GM19395 (cell line): ENCODE data around the gene LCN9.
"Not testable (repeated sequence)": the region's sequence is repeated elsewhere in the genome, so short reads cannot be mapped to it uniquely, and the experiment has no call there.

Experiments used
- ATAC-seq: cut with Tn5 transposase; IDR thresholded peaks from one replicate; pipeline ENCODE4 v1.9.1; 2021; ENCODE audit warnings: mild to moderate bottlenecking, moderate library complexity; ENCODE audit not compliant: unreplicated experiment

LCN9 gene

GRCh38 chr9:135644631-135645218 is 18.4 kb upstream of the LCN9 start:
- ATAC-seq = no peak

DNA sequence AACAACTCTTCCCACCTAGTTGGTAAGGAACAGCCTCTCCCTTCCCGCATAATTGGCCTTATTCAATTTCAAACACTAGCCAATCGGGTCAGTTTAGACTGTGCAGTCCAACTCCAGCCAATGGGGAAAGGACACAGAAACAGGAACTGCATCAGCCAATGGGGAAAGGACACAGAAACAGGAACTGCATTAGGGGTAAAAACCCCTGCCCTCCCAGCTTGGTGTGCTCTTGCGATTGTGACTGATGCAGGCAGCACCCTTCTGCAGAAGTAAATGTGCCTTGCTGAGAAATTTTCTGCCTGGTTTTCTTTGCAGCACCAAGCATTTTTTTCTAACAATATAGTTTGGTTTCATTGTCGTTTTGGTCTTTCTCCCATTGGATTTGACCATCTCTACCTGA is 15.2 kb upstream of the LCN9 start:
- no peak for ATAC-seq

DNA sequence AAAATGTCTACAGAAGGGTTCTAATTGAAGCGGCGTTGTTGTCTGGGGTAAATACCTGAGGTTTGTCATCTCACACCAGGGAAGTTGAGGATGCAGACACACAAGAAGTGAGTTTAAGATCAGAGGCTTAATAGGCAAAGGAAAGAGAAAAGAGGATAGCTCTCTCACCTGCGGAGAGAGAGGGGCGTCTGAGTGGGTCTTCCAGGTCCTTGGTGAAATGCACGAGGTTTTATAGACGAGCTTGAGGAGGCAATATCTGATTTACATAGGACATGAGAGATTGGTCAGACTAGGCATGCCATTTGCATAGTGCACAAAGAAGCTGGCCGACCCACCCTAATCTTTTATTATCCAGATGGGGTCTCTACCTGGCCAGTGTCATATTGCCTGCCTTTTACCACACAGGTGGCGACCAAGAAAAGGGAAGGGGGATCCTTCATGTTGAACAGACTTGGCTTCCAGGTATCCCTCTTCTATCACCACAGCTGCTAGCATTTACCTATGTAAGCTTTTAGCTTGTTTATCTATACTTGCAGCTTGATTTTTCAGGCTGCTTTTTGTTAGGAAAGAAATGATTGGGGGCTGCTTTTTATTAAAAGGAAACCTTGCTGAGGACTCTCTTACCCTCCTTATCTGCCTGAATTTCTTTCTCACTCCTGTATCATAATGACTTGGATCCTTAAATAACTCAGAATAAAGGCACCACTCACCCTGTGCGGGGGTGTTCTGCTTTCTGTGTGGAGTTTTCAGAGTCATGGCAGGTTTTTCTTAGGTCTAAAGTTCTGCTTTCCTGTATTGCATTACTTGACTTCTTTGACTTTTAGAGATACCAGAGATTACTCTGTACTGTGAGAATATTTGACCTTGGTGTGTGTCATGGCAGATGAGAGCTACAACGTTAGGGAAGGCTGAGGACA is 14.4 kb upstream of the LCN9 start:
- no peak for ATAC-seq

DNA sequence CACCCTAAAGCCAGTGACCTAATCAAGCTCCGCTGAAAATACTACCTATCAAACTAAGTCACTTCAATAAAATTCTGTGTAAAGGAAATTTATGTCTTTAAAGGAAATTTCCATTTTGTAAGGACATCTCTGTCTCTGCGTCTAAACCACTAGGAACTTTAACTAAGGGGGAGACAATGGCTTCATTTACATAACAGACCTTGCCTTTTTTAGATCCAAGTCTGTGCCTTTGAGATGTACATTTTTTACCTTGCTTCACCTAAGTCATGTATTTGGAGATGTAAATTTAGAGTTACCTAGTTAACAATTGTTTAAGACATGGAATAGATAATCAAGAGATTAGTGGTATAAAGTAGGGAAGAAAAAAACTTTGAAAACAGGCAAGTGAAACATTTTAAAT is 13.6 kb upstream of the LCN9 start:
- ATAC-seq = no peak

DNA sequence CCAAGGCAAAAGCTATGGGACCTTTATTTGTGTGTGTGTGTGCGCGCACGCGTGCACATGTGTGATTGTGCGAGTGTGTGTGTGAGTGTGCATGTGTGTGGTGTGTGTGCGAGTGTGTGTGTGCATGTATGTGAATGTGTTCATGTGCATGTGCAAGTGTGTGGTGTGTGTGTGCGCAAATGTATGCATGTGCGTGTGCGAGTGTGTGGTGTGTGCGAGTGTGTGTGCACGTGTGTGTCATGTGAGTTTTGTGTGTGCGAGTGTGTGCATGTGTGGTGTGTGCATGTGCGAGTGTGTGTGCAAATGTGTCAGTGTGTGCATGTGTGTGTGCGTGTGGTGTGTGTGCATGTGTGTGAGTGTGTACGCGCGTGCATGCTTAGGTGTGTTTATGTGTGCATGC is 12.7 kb upstream of the LCN9 start:
- ATAC-seq = no peak

- no peak for ATAC-seq
These were observed 7.8 kb upstream of the LCN9 start for GRCh38 chr9:135655317-135655716.

DNA sequence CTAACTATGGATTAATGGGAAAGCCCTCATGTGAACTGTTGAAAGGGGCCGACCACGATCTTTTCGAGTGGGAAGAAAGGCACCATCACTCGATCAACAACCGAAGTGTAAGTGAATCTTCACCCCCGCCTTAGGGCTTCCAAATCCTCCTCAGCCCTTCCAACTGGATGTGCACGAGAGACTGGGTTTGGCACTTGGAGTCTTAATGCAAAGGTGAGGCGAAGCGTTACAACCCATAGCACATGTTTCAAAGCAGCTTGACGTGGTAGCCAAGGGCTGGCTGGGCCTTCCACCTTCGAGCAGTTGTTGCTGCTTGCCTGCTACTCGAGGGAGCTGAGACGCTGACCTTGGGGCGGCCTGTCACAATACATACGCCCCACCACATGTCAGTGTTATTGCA is 5.7 kb upstream of the LCN9 start:
- no peak for ATAC-seq

GRCh38 chr9:135659252-135659651 is 3.9 kb upstream of the LCN9 start:
- no peak for ATAC-seq

DNA sequence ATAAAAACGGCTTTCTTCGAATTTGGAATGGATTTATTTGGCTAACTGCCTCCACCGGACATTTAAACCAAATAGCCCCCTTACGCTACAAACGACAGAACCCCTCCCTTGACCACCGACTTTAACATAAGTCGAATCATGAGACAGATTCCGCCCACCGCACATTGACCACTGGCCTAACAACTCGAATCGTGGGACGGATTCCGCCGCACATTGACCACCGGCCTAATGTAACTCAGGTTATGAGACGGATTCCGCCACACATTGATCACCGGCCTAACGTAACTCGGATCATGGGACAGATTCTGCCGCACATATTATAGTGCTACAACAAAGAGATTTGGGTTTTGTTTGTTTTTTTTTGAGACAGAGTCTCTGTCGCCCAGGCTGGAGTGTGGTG is 2.7 kb upstream of the LCN9 start:
- ATAC-seq = no peak

- ATAC-seq = no peak
These were observed 1.1 kb upstream of the LCN9 start for GRCh38 chr9:135661816-135662560.

- ATAC-seq = no peak
These were observed 302 bp downstream of the LCN9 start for GRCh38 chr9:135663451-135663770.

GRCh38 chr9:135663857-135664256 is 748 bp downstream of the LCN9 start:
- ATAC-seq = no peak

- no peak for ATAC-seq
These were observed 1.2 kb downstream of the LCN9 start for GRCh38 chr9:135664266-135664665.

GRCh38 chr9:135664801-135665794 is 2.0 kb downstream of the LCN9 start:
- no peak for ATAC-seq

GRCh38 chr9:135665795-135666189 is 2.7 kb downstream of the LCN9 start:
- no peak for ATAC-seq

GRCh38 chr9:135666534-135667462 is 3.7 kb downstream of the LCN9 start:
- no peak for ATAC-seq

DNA sequence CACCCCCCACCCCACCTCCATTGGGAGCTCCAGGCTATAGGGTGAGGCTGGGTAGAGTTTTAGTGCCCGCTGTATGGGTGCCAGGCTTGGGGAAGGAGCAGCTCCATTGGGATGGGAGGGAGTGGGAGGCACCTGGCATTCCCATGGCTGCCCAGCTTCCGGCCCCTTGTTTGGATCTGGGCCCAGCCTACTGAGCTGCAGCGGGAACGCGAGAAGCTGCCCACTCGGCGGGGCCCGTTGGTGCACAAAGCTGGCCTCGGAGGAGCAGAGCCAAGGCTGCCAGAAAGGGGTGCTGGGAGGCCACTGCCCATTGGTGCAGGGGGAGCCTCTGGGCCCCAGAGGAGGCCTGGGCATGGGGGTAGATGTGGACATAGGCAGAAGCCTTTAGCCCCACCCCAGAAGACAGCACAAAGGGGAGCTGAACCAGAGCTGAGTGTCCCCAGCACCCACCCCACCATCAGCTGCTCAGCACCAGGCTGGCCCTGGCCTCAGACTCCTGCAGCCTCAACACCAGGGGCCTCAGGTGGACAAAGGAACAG is 4.4 kb downstream of the LCN9 start:
- ATAC-seq = no peak

- not testable (repeated sequence) for ATAC-seq
These were observed 5.9 kb downstream of the LCN9 start for GRCh38 chr9:135669018-135669417.

DNA sequence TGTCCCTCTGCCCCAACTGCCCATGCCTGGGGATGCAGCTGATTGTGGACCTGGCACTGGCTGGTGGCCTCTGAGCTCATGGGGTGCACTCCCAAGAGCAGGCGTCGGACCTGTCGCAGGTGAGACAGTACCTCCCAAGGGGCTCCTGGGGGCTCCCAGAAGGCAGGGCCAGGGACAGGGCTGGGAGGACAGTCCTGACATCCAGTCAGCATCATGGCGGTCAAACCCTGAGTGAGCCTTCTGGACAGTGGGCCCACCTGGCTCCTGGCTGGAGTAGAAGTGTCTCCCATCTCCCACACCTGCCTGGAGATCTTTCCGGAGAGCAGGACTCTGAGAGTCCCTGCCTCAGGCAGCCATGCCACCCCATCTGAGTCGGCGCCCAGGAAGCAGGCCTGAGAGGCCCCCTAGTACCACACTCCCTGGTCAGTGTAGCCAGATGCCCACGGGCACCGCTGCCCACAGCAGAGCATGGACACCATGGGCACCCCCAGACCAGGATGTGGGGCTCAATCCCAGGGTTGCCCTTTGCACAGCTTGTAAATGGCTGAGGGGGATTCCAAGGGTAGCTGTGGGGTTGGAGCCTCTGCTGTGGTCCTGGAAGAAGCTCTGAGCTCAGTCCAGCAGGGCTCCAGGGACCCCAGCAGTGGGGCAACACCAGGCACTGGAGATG is 6.6 kb downstream of the LCN9 start:
- no peak for ATAC-seq
